ENCODE measurements around the gene EPHB3. TPM values are rescaled to one million over a fixed set of nuclear protein-coding genes. Genes with fewer than 3 reads are reported as not detected.

EPHB3 gene
- total and polyA plus RNA-seq, 4 donors, result 0.14 to 1.8 (median 0.67) TPM

DNA sequence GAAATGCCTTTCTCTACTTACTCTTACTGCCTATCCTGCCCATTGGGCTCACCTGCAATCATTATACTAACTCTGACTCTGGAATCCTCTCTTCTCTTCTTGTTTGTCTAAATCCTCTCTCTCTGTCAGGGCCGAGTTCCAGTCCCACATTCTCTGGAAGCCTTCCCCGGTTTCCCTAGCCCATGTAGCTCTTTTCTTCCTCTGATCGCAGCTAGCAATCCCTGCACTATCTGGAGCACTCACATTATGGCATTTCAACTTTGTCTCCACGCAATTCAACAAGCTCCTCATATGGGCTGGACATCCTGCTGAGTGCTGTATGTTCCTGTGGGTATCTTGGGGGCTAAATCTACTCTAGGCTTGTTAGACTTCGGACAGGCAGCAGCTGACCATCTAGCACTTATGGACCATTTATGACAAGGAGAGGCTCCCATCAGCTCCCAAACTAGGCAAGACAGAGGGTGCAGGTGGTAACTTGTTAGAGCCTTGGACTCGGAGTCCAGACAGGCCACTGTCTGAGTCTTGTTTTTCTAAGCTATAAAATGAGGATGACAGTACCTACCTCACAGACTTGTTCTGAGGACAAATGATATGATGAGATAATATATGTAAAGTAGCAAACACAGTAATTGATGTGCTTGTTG lies 58.3 kb downstream of the EPHB3 start:
- Histone ChIP-seq H3K4me3 (ENCODE audit: low read depth in 1 of 3, low read length in 3 of 3) (no peak overlapping the region), H3K9me3 (ENCODE audit: control insufficient read depth in 4 of 4, low read length in 3 of 4) (no peaks in the 10 kb centered on the region), H3K27ac (ENCODE audit: low read depth in 1 of 2, low read length in 2 of 2) (no peak overlapping the region), H3K27me3 (ENCODE audit: control insufficient read depth in 4 of 4, insufficient read depth in 4 of 4, low read length in 3 of 4) (peaks cover 0 to 3% (median 0%) of the 10 kb centered on the region in 4 donors), H3K36me3 (ENCODE audit: control insufficient read depth in 4 of 4, insufficient read depth in 3 of 4, low read depth in 1 of 4, low read length in 3 of 4) (no peaks in the 10 kb centered on the region), H3K4me1 (ENCODE audit: control insufficient read depth in 4 of 4, insufficient read depth in 4 of 4, low read length in 3 of 4) (peaks cover 0 to 5% (median 2%) of the 10 kb centered on the region in 4 donors), H3K9ac (ENCODE audit: low read depth in 1 of 2, low read length in 2 of 2) (no peak overlapping the region)
- no peak for DNase-seq (ENCODE audit: low spot score)
- no peak for TF ChIP-seq RAD21 (IDR thresholded peaks at IDR 0.05)
- TF ChIP-seq, protein P1, sequence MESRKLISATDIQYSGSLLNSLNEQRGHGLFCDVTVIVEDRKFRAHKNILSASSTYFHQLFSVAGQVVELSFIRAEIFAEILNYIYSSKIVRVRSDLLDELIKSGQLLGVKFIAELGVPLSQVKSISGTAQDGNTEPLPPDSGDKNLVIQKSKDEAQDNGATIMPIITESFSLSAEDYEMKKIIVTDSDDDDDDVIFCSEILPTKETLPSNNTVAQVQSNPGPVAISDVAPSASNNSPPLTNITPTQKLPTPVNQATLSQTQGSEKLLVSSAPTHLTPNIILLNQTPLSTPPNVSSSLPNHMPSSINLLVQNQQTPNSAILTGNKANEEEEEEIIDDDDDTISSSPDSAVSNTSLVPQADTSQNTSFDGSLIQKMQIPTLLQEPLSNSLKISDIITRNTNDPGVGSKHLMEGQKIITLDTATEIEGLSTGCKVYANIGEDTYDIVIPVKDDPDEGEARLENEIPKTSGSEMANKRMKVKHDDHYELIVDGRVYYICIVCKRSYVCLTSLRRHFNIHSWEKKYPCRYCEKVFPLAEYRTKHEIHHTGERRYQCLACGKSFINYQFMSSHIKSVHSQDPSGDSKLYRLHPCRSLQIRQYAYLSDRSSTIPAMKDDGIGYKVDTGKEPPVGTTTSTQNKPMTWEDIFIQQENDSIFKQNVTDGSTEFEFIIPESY (IDR thresholded peaks at IDR 0.05), result no peak
- no peak for TF ChIP-seq FOXA2 (IDR thresholded peaks at IDR 0.05)
- no peak for TF ChIP-seq RXRA (IDR thresholded peaks at IDR 0.05)
- TF ChIP-seq NR2F2 (IDR thresholded peaks at IDR 0.05), result no peak
- no peak for TF ChIP-seq YY1 (IDR thresholded peaks at IDR 0.05)
- no peak for TF ChIP-seq GABPA (IDR thresholded peaks at IDR 0.05 in 1 of 2, conservative IDR thresholded peaks at IDR 0.05 in 1 of 2)
- TF ChIP-seq HNF4G (IDR thresholded peaks at IDR 0.05), result no peak
- TF ChIP-seq, protein P2, sequence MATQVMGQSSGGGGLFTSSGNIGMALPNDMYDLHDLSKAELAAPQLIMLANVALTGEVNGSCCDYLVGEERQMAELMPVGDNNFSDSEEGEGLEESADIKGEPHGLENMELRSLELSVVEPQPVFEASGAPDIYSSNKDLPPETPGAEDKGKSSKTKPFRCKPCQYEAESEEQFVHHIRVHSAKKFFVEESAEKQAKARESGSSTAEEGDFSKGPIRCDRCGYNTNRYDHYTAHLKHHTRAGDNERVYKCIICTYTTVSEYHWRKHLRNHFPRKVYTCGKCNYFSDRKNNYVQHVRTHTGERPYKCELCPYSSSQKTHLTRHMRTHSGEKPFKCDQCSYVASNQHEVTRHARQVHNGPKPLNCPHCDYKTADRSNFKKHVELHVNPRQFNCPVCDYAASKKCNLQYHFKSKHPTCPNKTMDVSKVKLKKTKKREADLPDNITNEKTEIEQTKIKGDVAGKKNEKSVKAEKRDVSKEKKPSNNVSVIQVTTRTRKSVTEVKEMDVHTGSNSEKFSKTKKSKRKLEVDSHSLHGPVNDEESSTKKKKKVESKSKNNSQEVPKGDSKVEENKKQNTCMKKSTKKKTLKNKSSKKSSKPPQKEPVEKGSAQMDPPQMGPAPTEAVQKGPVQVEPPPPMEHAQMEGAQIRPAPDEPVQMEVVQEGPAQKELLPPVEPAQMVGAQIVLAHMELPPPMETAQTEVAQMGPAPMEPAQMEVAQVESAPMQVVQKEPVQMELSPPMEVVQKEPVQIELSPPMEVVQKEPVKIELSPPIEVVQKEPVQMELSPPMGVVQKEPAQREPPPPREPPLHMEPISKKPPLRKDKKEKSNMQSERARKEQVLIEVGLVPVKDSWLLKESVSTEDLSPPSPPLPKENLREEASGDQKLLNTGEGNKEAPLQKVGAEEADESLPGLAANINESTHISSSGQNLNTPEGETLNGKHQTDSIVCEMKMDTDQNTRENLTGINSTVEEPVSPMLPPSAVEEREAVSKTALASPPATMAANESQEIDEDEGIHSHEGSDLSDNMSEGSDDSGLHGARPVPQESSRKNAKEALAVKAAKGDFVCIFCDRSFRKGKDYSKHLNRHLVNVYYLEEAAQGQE (IDR thresholded peaks at IDR 0.05), result no peak
- no peak for TF ChIP-seq SP1 (IDR thresholded peaks at IDR 0.05)
- 66% methylated on average over 6 of the region's 6 CpGs for WGBS

DNA sequence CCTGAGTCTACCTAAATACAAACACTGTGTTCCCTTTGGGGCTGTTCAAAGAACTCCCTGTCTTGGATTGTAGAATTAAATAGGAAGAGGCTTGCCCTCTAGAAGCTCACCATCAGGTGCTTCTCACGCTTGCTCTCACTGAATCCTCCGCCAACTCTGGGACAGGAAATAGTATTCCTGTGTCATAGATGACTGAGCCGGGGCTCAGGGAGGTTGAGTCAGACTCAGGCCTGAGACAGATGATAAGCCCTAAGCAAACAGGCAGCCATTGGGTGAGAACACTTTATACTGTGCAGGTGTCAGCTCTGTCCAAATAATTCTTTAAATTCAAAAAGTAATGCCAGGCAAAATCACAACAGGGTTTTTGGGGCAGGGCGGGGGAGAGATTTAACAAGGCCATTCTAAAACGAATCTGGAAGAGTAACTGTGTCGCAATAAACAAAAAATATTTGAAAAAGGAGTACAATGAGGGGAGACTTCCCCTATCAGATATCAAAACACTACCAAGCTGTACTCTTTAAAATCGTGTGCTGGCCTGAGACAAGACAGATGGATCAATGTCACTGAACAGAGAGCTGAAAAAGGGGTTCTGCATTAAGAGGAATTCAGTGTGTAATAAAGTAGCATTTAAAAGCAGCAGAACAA lies 59.0 kb downstream of the EPHB3 start:
- Histone ChIP-seq H3K9ac (ENCODE audit: low read depth in 1 of 2, low read length in 2 of 2) (no peak overlapping the region), H3K36me3 (ENCODE audit: control insufficient read depth in 4 of 4, insufficient read depth in 3 of 4, low read depth in 1 of 4, low read length in 3 of 4) (no peaks in the 10 kb centered on the region), H3K9me3 (ENCODE audit: control insufficient read depth in 4 of 4, low read length in 3 of 4) (no peaks in the 10 kb centered on the region), H3K4me3 (ENCODE audit: low read depth in 1 of 3, low read length in 3 of 3) (no peak overlapping the region), H3K27me3 (ENCODE audit: control insufficient read depth in 4 of 4, insufficient read depth in 4 of 4, low read length in 3 of 4) (peaks cover 0 to 3% (median 0%) of the 10 kb centered on the region in 4 donors), H3K27ac (ENCODE audit: low read depth in 1 of 2, low read length in 2 of 2) (no peak overlapping the region), H3K4me1 (ENCODE audit: control insufficient read depth in 4 of 4, insufficient read depth in 4 of 4, low read length in 3 of 4) (peaks cover 0 to 5% (median 2%) of the 10 kb centered on the region in 4 donors)
- 71% methylated on average over 7 of the region's 7 CpGs for WGBS
- TF ChIP-seq FOXA2 (IDR thresholded peaks at IDR 0.05), result no peak
- TF ChIP-seq GABPA (IDR thresholded peaks at IDR 0.05 in 1 of 2, conservative IDR thresholded peaks at IDR 0.05 in 1 of 2), result no peak
- TF ChIP-seq, protein P3, sequence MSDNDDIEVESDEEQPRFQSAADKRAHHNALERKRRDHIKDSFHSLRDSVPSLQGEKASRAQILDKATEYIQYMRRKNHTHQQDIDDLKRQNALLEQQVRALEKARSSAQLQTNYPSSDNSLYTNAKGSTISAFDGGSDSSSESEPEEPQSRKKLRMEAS (IDR thresholded peaks at IDR 0.05), result no peak
- TF ChIP-seq EGR1 (IDR thresholded peaks at IDR 0.05; ENCODE audit: low read depth in 2 of 2), result no peak
- TF ChIP-seq, protein P1 (IDR thresholded peaks at IDR 0.05), result no peak
- TF ChIP-seq RAD21 (IDR thresholded peaks at IDR 0.05), result no peak
- no peak for TF ChIP-seq TAF1 (conservative IDR thresholded peaks at IDR 0.05)
- TF ChIP-seq SP1 (IDR thresholded peaks at IDR 0.05), result no peak
- TF ChIP-seq NR2F2 (IDR thresholded peaks at IDR 0.05), result no peak
- no peak for TF ChIP-seq JUND (IDR thresholded peaks at IDR 0.05)
- no peak for TF ChIP-seq YY1 (IDR thresholded peaks at IDR 0.05)
- TF ChIP-seq, protein P2 (IDR thresholded peaks at IDR 0.05), result no peak
- no peak for TF ChIP-seq HNF4A (conservative IDR thresholded peaks at IDR 0.05)
- TF ChIP-seq, protein P4, sequence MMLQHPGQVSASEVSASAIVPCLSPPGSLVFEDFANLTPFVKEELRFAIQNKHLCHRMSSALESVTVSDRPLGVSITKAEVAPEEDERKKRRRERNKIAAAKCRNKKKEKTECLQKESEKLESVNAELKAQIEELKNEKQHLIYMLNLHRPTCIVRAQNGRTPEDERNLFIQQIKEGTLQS (IDR thresholded peaks at IDR 0.05), result no peak
- no peak for DNase-seq (ENCODE audit: low spot score)
